Inferior parietal cortex (tissue), 1 donor: ENCODE data around the gene CEP85.
A peak's percentile ranks its signal among the peaks of the same experiment; 100 is the strongest.

Experiments used
- DNase-seq: peaks from one replicate; pipeline ENCODE4 v3.0.0-alpha.2; 2016; ENCODE audit errors: extremely low spot score

CEP85 gene

DNA sequence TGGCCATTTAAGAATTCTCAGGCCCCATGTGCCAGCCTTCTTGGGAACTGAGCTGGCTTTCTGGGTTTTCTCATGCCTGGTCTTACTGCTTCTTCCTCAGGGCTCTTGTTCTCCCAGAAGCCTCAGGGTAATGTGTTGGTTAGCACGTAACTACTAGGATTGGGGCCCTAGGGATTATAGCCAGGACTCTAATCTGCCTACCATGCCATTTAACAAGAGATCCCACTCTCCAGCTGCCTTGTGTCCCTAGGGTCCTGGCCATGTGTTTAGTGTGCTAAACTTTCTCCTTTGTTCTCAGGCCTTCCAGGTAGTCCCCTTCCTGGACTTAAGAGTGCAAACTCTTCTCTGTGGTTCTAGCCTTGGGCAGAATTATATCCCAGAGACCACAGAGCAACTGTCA, 43.7 kb downstream of the CEP85 start:
- DNase-seq, result no peak

DNA sequence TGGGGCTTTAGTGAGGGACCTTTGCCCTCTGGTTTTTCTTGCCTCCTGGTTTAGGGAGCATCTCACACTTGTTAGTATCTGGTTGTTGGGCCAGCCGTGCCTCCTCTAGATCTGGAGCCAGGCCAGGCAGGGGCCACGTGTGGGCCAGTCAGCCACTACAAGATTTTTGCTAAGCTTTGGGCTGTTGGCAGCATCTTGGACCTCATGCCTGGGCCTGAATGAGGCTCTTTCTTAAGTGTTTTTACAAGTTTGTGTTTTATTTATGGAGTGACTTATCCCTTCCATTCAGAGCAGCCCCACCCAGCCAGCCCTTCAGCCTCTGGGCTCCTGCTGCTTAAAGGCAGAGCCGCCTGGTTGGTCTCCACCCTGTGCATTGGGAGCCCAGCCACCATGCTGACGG, 44.3 kb downstream of the CEP85 start:
- no peak for DNase-seq

DNA sequence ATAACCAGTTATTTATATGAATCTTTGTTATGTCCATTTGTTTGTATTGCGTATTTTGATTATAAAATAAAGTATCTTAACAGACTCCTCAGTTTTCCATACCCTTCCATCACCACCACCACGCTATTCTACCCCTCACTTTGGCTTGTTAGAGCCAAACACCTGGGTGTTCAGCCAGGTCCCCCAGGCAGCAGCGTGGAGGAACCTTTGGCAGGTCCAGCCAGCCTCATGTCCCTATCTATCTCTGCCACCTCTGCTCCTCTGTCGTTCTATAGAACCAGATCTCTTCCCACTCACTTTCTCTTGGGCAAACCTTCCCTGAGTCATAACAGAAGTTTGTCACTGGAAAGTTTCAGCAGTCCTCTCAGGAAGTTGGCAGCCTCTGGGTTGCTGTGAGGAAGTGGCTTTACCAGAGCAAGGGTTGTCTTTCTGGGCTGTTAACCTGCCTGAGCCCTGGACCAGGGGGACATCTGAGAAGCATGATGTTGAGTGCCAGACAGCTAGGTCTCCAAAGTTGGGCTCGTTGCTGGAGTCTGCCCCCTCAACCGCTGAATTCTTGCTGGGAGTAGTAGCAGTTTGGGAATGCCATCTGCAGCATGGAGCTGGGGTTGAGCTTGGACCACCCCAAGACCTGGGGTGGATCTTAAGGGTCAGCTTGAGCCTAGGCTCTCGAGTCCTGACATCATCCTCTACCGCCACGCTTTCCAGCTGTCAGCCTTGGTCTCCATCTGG, 44.9 kb downstream of the CEP85 start:
- no peak for DNase-seq

DNA sequence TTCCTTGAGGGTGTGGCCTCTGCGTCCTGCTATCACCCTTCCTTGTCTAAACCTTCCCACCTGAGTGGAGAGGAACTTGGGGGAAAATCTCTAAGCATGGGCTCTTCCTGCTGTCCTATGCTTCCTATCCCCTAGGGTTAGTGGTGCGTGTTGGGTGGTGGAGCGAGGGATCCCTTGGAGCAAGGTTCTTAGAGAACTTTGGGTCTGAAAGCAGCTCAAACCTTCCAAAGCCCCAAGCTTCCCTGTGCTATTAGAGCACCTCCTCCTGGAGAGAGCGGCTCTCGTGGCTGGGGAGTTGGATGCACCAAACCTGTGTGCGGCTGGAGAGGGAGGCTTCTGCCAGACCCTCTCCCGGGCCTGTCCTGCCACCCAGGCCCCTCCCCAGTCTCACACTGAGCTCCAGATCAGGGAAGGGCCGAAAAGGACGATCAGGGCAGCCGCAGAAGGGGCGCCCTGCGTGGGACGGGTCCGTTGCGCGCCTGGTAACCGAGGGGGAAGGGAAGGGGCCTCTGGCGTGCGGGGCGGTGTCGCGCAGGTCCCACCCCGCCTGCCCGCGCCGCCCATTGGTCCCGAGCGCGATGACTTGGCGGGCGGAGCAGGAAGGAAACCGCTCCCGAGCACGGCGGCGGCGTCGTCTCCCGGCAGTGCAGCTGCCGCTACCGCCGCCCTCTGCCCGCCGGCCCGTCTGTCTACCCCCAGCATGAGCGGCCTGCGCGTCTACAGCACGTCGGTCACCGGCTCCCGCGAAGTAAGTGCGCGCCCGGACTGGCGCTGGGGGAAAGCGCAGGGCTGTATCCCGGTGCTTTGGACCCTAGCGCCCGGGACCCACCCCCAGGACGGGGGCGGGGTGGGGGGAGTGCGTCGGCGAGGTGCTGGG, 45.7 kb downstream of the CEP85 start, which contains the start of gene SH3BGRL3:
Gene SH3BGRL3, plus strand, starts transcription at position 631 of the 877 bp plus-strand sequence. Its CDS starts 70 bp downstream, at position 701.
- DNase-seq, result peak; percentile 79

DNA sequence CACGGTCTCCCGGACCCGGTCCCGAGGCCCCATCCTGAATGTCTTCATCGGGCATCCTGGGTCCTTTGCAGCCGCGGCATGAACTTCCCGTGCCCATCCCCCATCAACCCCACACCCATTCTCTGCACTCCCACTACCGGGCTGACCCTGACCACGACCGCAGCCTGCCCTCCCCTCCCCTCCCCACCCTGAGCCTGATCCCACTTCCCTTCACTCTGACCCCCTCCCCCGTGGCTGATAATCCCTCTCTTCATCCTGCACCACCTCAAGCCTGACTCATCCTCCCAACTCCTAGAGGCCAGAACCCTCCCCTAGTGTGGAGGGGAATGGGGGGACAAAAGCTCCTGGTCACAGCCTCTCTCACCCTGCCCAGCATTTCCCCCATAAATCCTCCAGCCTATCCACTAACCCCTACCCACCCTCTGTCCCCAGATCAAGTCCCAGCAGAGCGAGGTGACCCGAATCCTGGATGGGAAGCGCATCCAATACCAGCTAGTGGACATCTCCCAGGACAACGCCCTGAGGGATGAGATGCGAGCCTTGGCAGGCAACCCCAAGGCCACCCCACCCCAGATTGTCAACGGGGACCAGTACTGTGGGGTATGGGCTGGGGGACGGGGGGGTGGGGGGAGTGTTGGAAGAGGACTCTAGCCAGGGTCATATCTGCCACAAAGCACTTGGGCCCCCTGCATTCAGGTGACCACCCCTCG, 46.5 kb downstream of the CEP85 start:
- DNase-seq, result no peak

DNA sequence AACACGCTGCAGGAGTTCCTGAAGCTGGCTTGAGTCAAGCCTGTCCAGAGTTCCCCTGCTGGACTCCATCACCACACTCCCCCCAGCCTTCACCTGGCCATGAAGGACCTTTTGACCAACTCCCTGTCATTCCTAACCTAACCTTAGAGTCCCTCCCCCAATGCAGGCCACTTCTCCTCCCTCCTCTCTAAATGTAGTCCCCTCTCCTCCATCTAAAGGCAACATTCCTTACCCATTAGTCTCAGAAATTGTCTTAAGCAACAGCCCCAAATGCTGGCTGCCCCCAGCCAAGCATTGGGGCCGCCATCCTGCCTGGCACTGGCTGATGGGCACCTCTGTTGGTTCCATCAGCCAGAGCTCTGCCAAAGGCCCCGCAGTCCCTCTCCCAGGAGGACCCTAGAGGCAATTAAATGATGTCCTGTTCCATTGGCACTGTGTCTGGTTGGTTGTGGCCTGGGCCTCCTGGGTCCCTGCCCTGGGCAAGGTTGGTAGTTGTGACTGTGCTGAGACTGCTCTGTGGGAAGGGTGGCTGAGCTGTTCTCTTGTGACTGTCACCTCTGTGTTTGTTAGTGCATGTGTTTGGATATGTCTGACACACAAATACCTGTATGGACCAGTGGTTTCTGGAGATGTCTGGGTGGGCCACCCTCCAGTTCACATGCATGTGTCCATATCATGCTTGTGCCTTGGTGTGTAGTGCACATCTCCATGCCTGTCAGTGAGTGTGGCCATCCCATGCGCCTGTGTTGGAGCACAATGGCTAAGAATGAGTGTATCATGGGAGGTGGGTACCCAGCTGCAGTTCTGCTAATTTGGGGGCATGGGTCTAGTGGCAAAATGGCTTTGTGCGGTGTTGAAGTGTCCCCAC, 47.3 kb downstream of the CEP85 start:
- no peak for DNase-seq

DNA sequence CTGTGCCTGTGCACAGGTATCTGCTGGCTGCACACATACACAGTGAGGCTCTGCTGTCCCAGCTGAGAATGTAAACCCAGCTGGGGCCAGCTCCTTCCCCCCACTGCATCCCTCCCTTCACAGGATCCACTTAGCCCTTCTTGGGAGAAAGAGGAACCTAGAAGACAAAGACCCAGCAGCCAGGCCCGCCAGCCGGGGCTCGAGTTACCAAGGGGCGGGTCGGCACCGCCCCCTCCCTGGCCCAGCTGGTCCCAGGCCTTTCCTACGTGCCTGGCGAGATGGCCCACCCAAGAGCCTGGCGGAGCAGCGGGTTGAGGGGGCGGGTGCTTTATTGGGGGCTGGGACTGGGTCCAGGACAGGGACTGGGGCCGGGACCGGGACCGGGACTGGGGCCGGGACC, 48.0 kb downstream of the CEP85 start:
- DNase-seq, result no peak

DNA sequence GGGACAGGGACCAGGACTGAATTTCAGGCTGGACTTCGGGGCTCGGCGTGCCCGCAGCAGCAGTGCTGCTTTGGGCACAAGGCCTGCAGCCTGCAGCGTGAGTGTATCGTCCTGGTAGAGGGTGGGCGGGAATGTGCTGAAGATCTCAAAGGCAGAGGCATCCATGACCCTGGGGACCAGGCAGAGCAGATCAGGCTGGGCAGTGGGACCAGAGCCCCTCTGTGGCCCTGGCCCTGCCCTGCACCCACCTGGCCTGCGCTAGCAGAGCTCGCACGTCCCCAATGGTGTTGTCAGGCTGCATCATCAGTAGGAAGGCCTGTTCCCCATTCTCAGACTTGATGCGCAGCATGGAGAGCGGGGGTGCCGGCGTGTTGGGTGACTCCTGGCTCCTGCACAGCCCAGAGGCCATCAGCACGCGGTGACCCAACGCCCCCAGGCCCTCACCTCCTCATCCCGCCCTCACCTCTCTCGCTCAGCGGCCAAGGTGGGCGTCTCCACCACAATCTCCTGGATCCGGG, 48.5 kb downstream of the CEP85 start:
- no peak for DNase-seq

DNA sequence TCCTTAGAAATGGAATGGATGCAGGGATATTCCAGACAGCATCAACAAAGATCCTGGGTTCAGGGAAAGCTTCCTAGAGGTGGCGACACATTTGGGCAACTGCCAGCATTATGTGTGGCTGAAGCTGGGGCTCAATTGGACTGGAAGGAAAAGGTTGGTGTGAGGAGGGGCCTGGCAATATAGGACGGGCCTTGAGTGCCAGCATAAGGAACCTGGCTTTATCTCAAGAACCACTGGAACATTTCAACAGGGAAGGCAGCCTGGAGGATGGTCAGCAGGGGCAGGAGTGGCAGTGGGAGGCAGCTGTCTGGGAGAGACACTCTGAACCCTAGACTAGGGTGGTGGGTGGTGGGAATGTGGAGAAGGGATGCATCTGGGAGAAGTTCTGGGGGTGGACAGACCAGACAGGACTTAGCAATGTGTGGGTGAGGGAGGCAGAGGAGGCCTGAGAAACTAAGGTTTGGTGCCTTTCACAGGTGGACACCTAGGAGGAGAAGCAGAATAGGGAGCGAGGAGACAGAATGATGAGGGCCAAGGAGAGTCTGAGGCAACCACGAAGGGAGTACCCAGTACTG, 49.4 kb downstream of the CEP85 start:
- DNase-seq, result no peak

DNA sequence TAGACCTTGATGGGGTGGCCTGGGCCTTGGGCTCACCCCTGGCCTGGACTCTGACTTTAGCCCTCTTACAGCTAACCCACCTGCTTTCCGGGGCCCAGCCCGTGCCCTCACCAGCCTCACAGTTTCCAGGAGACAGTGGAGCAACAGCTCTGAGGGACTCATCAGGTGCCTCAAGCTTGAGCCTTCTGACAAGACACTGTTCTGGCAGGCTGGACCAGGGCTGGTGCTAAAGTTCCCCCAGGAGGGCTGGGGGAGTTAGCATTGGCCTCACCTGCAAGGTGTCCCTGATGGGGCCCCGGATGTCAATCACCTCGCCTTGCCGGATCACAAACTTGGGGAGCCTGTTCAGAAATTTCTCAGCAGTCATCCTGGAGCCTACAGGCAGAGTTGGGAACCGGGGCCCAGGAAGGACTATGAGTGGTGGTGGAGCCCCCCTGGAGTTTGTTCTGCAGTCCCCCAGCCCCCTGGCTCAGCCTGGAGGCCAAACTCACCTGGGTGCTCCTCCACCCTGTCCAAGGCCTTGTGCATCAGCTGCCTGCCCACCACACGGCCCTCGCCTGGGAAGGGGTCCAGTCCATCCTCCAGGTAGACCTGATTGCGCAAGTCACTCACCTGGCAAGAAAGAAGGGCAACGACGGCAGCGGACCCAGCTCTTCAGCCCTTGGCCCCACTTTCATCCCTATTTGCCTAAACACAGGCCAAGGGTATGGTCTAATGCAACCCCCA, 50.0 kb downstream of the CEP85 start:
- DNase-seq, result no peak

DNA sequence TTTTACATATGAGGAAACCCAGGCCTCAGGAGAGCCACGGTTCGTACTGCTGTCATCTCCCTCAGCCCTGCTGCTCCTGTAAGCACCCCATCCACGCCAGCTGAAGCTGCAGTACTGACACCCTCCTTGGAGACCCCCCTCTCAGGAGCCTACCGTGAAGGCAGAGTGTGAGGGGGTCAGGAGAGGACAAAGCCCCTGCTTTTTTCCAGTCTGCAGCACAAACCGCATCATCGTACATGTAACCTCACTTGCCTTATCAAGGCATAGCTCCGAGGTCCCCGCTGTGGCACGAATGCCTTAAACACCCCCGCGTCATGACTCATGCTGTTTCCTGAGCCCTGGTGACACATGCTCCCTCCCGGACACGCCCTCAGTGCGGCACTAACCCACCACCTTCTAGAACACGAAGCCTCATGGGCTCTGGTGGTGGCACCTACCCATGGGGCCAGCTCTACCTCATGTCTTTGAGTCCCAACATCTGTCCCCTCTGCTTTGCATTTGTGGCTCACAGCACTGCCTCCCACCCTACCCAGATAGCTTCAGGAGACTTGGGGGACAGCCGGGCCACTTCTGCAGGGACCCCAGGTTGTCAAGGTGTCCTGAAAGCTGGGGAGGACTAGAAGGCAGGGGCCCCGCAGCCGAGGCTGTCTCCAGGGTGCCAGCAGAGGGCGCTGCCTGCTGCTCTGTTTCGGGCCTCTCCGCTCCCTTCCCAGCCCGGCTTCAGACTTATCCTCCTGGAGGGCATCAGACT, 50.8 kb downstream of the CEP85 start:
- DNase-seq, result peak; percentile 66

DNA sequence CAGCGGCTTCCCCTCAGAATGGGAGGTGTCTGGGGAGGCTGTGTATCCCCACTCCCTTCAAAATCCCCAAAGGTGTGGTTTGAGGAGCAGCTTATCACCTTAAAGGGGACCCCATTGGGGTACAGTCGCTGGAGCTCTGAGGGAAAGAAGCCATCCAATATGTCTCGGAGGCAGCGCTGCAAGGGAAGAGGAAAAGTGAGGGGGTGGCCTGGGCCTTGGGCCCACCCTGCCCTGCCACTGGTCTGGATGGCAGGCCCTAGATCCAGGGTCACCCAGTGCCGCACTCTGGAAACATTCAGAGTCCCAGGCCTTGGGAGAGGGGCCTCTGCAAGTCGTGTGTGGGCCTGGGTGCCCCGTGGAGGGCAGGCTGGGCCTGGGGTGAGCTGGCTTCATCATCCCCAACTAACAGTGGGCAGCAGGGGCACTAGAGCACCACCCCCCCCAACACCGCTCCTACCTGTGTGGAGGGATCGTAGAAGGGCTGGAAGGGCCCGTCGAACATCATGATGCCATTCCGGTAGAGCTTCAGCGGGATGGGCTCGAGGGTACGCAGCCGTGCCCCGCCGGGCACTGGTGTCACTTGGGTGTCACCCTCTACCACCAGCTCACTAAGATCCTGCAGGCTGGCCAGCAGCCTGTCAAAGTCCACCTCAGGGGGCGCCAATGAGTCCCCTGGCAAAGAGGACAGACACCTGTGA, 51.5 kb downstream of the CEP85 start:
- no peak for DNase-seq

DNA sequence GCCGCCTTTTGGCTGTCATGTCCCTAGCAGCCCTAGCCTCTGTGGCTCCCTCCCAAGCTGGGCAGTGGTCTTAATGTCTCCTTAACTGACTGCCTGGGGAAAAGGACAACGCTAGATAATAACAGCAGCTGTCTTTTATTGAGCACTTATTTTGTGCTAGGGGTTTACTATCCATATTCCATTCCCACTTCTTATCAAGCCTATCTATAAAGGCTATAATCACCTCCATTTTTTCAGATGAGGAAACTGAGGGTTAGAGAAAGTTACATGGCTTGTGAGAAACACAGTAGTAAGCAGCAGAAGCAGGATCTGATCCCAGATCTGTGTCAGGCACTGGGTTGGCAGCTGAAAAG, 52.0 kb downstream of the CEP85 start:
- DNase-seq, result no peak

DNA sequence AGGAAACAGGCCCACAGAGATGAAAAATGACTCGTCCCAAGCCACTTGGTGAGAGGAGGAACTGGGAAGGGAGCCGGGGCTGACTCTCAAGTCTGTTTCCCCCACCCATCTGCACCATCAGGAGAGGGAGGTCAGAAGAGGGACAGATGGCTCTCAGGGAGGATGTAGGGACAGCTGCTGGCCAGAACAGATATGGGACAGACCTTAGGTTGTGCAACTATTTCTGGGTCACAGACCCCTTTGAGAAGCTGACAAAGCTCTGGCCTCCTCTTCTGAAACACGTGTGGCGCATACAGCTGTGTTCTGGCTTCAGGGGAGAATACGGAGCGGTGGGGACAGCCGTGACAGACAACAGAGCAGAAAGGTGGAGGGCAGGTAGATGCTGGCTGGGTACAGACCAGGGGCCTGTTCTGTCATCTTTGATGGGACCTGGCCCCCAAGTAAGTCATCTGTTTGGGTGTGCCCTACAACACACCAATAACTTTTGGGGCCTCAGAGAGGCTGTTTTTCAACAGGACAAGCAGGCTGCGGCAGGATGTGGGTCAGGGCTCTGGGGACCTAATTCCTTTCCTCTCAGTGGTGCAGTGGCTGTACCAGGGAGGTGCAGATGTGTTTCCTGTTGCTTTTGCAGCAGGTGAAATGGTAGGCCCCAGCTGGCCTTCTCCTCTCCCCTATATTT, 53.2 kb downstream of the CEP85 start:
- DNase-seq, result no peak

DNA sequence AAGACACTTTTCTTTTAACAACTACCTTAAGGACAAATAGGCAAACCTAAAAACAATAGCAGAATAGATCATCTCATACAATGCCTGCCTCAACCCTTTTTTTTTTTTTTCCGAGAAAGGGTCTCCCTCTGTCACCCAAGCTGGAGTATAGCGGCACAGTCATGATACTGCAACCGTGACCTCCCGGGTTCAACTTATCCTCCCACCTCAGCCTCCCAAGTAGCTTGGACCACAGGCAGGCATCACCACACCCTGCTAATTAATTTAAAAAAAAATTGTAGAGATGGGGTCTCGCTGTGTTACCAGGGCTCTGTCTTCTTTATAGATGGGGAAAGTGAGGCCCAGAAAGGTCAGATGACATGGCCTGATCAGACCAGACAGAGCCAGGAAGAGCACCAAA, 53.8 kb downstream of the CEP85 start:
- no peak for DNase-seq

DNA sequence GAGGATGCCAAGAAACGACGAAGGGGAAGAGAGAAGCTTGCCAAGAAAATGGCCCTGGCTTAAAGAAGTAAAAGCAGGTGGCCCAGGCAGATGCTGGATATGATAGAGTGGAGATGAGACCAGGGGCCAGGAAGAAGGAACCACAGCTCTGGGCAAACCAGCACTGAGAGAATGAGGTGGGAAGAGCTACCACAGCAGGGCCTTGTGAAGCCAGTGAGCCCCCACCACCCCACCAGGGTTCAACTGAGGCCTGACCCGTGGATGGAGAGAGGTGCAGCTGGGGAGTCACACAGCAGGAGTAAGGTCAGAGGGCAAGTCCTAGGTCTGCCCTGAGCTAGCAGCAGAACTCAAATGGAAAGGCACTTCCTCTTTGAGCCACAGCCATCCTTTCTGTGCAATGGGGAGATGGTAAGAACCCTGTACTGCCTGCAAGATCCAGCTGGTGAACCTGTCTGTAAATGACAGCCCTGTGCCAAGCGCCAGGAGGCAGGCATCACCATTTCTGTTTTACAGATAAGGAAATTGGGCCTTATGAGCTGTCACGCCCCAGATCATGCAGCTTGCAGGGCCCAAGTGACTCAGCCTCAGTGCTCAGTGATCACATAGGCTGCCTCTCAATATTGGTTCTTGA, 54.4 kb downstream of the CEP85 start:
- no peak for DNase-seq

DNA sequence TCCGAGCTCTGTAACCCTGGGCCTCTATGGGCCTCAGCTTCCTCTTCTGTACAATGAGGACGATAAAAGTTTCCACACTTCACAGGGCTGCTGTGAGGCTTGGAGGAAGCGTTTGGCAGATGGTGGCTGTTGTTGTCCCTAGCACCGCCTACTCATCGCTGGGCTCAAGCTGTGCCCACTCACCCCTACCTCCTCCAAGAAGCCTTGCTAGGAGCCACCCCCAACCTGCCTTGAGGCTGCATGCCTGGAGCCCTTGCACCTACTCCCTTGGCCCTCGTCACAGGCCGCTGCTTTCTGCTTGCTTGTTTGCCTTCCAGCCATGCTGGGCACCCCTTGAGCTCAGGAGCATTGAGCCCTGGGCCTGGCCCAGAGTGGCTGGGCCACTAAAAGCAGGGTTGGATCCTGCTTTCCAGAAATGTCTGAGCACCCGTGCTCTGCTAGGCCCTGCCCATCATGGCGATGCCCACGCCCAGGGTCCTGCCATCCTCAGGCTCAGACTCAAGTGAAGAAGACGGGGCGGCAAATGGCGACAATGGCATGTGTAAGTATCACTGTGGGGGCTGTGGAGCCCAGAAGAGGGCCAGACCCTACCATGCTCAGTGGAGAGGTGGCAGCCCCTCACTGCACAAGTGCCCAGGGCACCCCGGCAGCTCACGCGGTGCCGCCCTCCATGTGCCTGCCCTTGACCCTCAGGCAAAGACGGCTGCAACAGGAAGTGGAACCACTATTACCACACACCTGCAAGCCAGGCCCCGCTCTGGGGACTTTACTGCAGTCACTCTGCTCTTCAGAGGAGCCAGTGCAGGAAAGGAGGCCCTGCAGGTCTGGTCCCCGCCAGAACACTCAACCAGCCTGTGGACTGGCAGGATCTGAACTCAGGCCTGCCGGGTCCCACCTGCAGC, 55.4 kb downstream of the CEP85 start:
- no peak for DNase-seq
